HG02678 (cell line): ENCODE results near the gene GADD45GIP1.
A peak's percentile ranks its signal among the peaks of the same experiment; 100 is the strongest.
"Not testable (repeated sequence)": the region's sequence is repeated elsewhere in the genome, so short reads cannot be mapped to it uniquely, and the experiment has no call there.

Experiments
- ATAC-seq: cut with Tn5 transposase; IDR thresholded peaks from one replicate; pipeline ENCODE4 v1.9.1; 2021; ENCODE audit warnings: mild to moderate bottlenecking, moderate library complexity; ENCODE audit not compliant: unreplicated experiment

The GADD45GIP1 gene

DNA sequence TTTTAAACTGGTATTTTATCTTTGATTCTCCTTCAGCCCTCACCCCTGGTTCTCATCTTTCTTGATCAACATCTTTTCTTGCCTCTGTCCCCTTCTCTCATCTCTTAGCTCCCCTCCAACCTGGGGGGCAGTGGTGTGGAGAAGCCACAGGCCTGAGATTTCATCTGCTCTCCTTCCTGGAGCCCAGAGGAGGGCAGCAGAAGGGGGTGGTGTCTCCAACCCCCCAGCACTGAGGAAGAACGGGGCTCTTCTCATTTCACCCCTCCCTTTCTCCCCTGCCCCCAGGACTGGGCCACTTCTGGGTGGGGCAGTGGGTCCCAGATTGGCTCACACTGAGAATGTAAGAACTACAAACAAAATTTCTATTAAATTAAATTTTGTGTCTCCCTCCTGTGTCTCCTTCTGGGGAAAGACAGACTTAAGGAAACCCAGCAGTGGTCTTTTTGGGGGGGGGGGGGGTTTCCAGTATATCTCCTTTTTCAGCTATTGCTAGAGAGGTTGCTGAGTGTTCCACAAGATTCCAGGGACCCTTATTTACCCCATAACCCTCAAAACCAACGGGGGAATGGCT is 12.8 kb downstream of the GADD45GIP1 start:
- ATAC-seq = no peak

DNA sequence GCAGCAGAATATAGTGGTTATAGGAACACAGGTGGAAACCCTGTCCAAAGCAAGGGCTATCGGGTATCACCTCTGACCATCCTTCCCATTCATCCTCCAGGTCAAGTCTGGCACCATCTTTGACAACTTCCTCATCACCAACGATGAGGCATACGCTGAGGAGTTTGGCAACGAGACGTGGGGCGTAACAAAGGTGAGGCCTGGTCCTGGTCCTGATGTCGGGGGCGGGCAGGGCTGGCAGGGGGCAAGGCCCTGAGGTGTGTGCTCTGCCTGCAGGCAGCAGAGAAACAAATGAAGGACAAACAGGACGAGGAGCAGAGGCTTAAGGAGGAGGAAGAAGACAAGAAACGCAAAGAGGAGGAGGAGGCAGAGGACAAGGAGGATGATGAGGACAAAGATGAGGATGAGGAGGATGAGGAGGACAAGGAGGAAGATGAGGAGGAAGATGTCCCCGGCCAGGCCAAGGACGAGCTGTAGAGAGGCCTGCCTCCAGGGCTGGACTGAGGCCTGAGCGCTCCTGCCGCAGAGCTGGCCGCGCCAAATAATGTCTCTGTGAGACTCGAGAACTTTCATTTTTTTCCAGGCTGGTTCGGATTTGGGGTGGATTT is 13.5 kb downstream of the GADD45GIP1 start:
- no peak for ATAC-seq

- ATAC-seq = no peak
Measured at GRCh38 chr19:12940897-12941296, 16.1 kb downstream of the GADD45GIP1 start.

- no peak for ATAC-seq
Measured at GRCh38 chr19:12939975-12940423, 17.0 kb downstream of the GADD45GIP1 start.

DNA sequence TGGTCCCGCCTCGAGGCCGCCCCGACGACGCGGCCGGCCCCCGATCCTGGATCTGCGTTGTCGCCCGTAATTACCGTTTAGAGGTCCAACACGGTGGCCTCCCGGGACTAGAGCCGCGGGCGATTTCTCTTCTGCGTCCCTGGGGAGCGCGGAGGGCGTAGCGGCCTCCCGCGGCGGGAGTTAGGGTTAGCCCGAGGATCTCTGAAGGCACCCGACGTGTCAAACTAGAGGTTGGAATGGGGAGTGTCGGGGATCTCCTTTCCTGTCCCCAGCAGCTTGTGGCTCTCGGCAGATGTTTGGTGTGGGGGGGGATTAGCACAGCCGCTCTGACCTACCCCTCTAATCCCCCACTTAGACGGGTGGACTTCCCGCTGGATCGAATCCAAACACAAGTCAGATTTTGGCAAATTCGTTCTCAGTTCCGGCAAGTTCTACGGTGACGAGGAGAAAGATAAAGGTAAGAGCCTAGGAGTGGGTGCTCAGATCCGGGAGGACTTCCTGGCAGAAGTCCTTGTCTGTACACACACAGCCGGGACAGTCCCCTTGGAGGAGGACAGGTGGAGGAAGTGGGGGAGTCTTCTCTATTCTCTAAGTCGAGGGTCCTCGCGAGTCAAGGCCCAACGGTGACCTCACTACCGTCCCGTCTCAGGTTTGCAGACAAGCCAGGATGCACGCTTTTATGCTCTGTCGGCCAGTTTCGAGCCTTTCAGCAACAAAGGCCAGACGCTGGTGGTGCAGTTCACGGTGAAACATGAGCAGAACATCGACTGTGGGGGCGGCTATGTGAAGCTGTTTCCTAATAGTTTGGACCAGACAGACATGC is 18.0 kb downstream of the GADD45GIP1 start:
- no peak for ATAC-seq

DNA sequence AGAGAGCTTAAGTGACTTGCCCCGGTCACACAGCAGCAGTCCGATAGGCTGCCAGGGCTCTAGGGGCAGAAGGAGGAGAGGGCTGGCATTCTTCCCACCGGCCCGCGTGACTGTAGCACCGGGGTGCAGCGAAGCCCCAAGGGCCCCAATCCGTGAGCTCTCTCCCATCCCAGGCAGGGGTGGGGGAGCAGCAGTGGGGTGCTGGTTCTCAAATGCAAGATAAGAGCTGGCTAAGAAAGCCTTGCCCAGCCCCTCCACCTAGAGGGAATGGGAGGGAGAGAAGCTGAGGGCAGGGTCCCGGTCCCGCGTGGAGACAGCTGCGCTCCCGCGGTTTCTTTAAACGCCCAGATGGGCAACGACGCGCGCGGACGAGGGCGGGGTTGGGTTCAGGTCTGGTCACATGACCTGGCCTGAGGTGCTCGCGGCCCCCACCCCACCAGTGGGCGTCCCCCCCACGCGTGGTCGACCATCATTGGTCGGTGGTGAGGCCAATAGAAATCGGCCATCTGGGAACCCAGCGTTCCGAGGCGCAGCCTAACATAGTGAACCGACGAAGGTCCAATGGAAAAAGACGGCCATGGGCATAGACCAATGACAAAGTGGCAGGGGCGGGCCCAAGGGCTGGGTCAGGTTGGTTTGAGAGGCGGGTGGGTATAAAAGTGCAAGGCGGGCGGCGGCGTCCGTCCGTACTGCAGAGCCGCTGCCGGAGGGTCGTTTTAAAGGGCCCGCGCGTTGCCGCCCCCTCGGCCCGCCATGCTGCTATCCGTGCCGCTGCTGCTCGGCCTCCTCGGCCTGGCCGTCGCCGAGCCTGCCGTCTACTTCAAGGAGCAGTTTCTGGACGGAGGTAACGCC is 18.9 kb downstream of the GADD45GIP1 start, which contains the start of gene CALR:
CALR (plus strand) TSS at position 683 of the 852 bp plus-strand sequence; CDS start at position 754, 71 bp downstream.
- peak; percentile 88 for ATAC-seq

GRCh38 chr19:12937093-12937926 is 19.7 kb downstream of the GADD45GIP1 start:
- ATAC-seq = no peak

GRCh38 chr19:12936582-12936981 is 20.4 kb downstream of the GADD45GIP1 start:
- no peak for ATAC-seq

DNA sequence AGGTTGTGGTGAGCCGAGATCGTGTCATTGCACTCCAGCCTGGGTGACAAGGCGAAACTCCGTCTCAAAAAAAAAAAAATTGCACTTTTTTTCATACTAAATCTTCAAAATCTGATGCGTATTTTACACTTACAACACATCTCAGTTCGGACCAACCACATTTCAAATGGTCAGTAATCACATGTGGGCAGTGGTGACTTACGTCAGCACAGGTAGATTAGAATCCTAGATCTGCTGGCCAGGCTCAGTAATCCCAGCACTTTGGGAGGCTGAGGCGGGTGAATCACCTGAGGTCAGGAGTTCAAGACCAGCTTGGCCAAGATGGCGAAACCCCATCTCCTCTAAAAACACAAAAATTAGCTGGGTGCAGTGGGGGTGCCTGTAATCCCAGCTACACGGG is 22.0 kb downstream of the GADD45GIP1 start:
- no peak for ATAC-seq

GRCh38 chr19:12933287-12934072 is 23.5 kb downstream of the GADD45GIP1 start, which contains the start of gene FARSA:
FARSA (minus strand) TSS chr19:12933711; CDS start chr19:12933696, 15 bp downstream.
- peak; percentile 48 for ATAC-seq

- no peak for ATAC-seq
Measured at GRCh38 chr19:12932392-12933286, 24.4 kb downstream of the GADD45GIP1 start.

GRCh38 chr19:12930002-12930645 is 26.9 kb downstream of the GADD45GIP1 start:
- ATAC-seq = no peak

- no peak for ATAC-seq
Measured at GRCh38 chr19:12924621-12925310, 32.3 kb downstream of the GADD45GIP1 start.

DNA sequence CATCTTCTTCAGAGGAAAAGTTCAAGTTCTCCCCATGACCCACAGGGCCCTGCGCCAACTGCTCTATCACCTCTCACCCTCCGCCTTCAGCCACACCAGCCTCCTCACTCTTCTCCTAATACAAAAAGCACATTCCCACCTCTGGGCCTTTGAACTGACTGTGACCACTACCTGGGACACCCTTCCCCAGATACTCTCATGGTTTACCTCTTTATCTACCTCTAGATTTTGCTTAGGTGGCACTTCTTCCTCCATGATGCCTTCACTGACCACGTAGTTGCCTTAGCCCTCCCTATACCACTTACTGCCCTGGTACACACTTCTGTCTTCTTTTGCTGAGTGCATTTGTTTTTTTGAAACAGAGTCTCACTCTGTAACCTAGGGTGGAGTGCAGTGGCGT is 34.1 kb downstream of the GADD45GIP1 start:
- ATAC-seq = no peak

- ATAC-seq = no peak
Measured at GRCh38 chr19:12921047-12921446, 36.0 kb downstream of the GADD45GIP1 start.

GRCh38 chr19:12918253-12918652 is 38.8 kb downstream of the GADD45GIP1 start:
- no peak for ATAC-seq

DNA sequence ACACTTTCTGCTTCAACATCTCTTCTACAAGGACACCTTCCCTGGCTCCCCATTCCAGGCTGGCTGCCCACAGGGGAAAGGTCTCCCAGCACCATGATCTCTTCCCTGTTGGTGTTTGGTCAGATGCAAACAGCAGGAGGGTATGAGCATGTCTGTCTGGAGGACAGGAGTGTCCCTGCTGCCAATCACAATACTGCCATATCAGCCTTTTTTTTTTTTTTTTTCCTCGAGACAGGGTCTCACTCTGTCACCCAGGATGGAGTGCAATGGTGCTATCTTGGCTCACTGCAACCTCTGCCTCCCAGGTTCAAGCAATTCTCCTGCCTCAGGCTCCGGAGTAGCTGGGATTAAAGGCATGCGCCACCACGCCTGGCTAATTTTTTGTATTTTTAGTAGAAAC is 41.2 kb downstream of the GADD45GIP1 start:
- not testable (repeated sequence) for ATAC-seq
